ENCODE data around the gene CSNK1G2. TPM values are rescaled to one million over a fixed set of nuclear protein-coding genes. Genes with fewer than 3 reads are reported as not detected.
A peak's percentile ranks its signal among the peaks of the same experiment; 100 is the strongest.

CSNK1G2 gene
- total and polyA plus RNA-seq, 2 of the 13 experiments (the other 11 are each of a cell fraction or from before 2014, with no cell fraction given), result 53.8 to 72.5 TPM

DNA sequence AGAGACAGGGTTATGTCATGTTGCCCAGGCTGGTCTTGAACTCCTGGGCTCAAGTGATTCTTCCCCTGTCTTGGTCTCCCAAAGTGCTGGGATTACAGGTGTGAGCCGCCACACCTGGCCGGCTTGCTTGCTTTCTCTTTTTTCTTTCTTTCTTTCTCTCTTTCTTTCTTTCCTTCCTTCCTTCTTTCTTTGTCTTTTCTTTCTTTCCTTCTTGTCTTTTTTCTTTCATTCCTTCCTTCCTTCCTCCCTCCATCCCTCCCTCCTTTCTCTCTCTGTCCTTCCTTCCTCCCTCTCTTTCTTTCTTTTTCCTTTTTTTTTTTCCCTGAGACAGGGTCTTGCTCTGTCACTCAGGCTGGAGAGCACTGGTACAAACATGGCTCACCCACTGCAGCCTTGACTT lies 81.3 kb downstream of the CSNK1G2 start:
- TF ChIP-seq SNAI1 (CRISPR knock-in tag; IDR thresholded peaks at IDR 0.05; ENCODE audit: borderline replicate concordance), result no peak
- TF ChIP-seq, protein P1, sequence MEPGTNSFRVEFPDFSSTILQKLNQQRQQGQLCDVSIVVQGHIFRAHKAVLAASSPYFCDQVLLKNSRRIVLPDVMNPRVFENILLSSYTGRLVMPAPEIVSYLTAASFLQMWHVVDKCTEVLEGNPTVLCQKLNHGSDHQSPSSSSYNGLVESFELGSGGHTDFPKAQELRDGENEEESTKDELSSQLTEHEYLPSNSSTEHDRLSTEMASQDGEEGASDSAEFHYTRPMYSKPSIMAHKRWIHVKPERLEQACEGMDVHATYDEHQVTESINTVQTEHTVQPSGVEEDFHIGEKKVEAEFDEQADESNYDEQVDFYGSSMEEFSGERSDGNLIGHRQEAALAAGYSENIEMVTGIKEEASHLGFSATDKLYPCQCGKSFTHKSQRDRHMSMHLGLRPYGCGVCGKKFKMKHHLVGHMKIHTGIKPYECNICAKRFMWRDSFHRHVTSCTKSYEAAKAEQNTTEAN (CRISPR knock-in tag; conservative IDR thresholded peaks at IDR 0.05), result no peak
- TF ChIP-seq PITX1 (CRISPR knock-in tag; IDR thresholded peaks at IDR 0.05), result no peak
- TF ChIP-seq NPAS2 (CRISPR knock-in tag; IDR thresholded peaks at IDR 0.05; ENCODE audit: borderline replicate concordance), result no peak
- no peak for TF ChIP-seq KDM6A (CRISPR knock-in tag; IDR thresholded peaks at IDR 0.05; ENCODE audit: low read depth)
- no peak for TF ChIP-seq ZNF253 (CRISPR knock-in tag; IDR thresholded peaks at IDR 0.05; ENCODE audit: borderline replicate concordance)
- no peak overlapping the region for H3K9ac ChIP-seq (ENCODE audit: insufficient read depth, low read depth, low read length)
- H3K4me2 ChIP-seq (ENCODE audit: low read depth, low read length), result no peak overlapping the region
- H2AFZ ChIP-seq (ENCODE audit: low read length), result no peak overlapping the region
- intact Hi-C loops (cut with micrococcal nuclease; ENCODE audit: unreplicated experiment) (no loop called here), in situ Hi-C loops (cut with HindIII; ENCODE audit: extremely low pct_ligation_motif_present, low pct_unique_long_range_greater_than_20kb) (loop anchor here (5.0 kb wide), 1 partner anchor 40 kb away; no protein-coding TSS in a partner anchor)
- peaks cover 4% of the 10 kb centered on the region for H3K9me3 ChIP-seq (ENCODE audit: low read length)
- H3K27me3 ChIP-seq (ENCODE audit: control insufficient read depth in 1 of 2, insufficient read depth in 2 of 2, low read length in 2 of 2), result no peaks in the 10 kb centered on the region
- H3K36me3 ChIP-seq (replicated peaks in 1 of 2; ENCODE audit: control insufficient read depth in 1 of 2, insufficient read depth in 2 of 2, low read length in 2 of 2), result no peaks in the 10 kb centered on the region
- no peak for FAIRE-seq
- H3K79me2 ChIP-seq (ENCODE audit: insufficient read depth, low read length), result no peaks in the 10 kb centered on the region
- H3K27ac ChIP-seq (ENCODE audit: extremely low read length, insufficient read depth, low read length), result no peak overlapping the region
- WGBS (ENCODE audit: low lambda C conversion rate), result 82% methylated on average over 2 of the region's 2 CpGs
- no peaks in the 10 kb centered on the region for H4K20me1 ChIP-seq (ENCODE audit: insufficient read depth, low read length)
- ChIA-PET CTCF (ENCODE audit: low intra/inter-chr PET ratio, low total read pairs) (no interaction called here), POLR2A (no interaction called here)
- ATAC-seq, result no peak
- H3K4me3 ChIP-seq (replicated peaks in 1 of 3; ENCODE audit: insufficient read depth in 1 of 3, low read depth in 2 of 3, low read length in 3 of 3), result no peak overlapping the region
- BruUV-seq (replicated peaks), result no TSS peak
- DNase-seq (ENCODE audit: low spot score), result no peak
- peaks cover 14% of the 10 kb centered on the region for H3K4me1 ChIP-seq (ENCODE audit: insufficient read depth, low read length)

DNA sequence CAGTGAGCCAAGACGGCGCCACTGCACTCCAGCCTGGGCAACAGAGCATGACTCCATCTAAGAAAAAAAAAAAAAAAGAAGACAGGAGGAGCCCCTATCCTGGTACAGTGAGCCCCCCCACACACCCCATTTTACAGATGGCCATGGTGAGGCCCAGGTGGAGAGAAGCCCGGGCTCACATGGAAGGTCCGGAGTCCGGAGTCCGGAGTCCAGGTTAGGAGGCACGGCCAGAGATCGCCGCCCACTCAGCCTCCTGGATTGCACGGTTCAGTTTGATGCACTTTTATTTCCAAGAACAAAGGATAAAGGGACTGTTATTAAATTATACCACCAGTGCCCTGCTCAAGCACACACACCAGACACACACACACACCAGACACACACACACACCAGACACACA lies 85.8 kb downstream of the CSNK1G2 start:
- 28% methylated on average over 5 of the region's 10 CpGs for WGBS (ENCODE audit: low lambda C conversion rate)
- intact Hi-C loops (cut with micrococcal nuclease; ENCODE audit: unreplicated experiment), result no loop called here
- DNase-seq (ENCODE audit: low spot score), result no peak
- Histone ChIP-seq H3K27ac (ENCODE audit: extremely low read length, insufficient read depth, low read length) (no peak overlapping the region), H3K27me3 (ENCODE audit: control insufficient read depth in 1 of 2, insufficient read depth in 2 of 2, low read length in 2 of 2) (no peaks in the 10 kb centered on the region; a peak in 1 of 5 replicates), H2AFZ (ENCODE audit: low read length) (no peak overlapping the region), H3K4me2 (ENCODE audit: low read depth, low read length) (no peak overlapping the region), H4K20me1 (ENCODE audit: insufficient read depth, low read length) (no peaks in the 10 kb centered on the region), H3K9me3 (ENCODE audit: low read length) (peaks cover 4% of the 10 kb centered on the region), H3K4me3 (replicated peaks in 1 of 3; ENCODE audit: insufficient read depth in 1 of 3, low read depth in 2 of 3, low read length in 3 of 3) (no peak overlapping the region), H3K9ac (ENCODE audit: insufficient read depth, low read depth, low read length) (no peak overlapping the region), H3K79me2 (ENCODE audit: insufficient read depth, low read length) (no peaks in the 10 kb centered on the region), H3K36me3 (replicated peaks in 1 of 2; ENCODE audit: control insufficient read depth in 1 of 2, insufficient read depth in 2 of 2, low read length in 2 of 2) (no peaks in the 10 kb centered on the region), H3K4me1 (ENCODE audit: insufficient read depth, low read length) (peaks cover 17% of the 10 kb centered on the region)
- in situ Hi-C loops (cut with HindIII; ENCODE audit: extremely low pct_ligation_motif_present, low pct_unique_long_range_greater_than_20kb), result no loop called here
- no TSS peak for BruUV-seq (replicated peaks)
- peak; percentile 28; the same call in 1 of the 3 replicates for ATAC-seq
- ChIA-PET POLR2A (interaction anchor here (0.9 kb wide), 1 partner anchor 34 kb away, joined by 3 read pairs; no protein-coding TSS in a partner anchor), CTCF (ENCODE audit: low intra/inter-chr PET ratio, low total read pairs) (no interaction called here)
- no peak for FAIRE-seq
- TF ChIP-seq, protein P2, sequence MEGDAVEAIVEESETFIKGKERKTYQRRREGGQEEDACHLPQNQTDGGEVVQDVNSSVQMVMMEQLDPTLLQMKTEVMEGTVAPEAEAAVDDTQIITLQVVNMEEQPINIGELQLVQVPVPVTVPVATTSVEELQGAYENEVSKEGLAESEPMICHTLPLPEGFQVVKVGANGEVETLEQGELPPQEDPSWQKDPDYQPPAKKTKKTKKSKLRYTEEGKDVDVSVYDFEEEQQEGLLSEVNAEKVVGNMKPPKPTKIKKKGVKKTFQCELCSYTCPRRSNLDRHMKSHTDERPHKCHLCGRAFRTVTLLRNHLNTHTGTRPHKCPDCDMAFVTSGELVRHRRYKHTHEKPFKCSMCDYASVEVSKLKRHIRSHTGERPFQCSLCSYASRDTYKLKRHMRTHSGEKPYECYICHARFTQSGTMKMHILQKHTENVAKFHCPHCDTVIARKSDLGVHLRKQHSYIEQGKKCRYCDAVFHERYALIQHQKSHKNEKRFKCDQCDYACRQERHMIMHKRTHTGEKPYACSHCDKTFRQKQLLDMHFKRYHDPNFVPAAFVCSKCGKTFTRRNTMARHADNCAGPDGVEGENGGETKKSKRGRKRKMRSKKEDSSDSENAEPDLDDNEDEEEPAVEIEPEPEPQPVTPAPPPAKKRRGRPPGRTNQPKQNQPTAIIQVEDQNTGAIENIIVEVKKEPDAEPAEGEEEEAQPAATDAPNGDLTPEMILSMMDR (CRISPR knock-in tag; IDR thresholded peaks at IDR 0.05), result no peak
- no peak for TF ChIP-seq SNAPC2 (CRISPR knock-in tag; IDR thresholded peaks at IDR 0.05)
- TF ChIP-seq NFYB (CRISPR knock-in tag; IDR thresholded peaks at IDR 0.05), result no peak
- no peak for TF ChIP-seq RARA (CRISPR knock-in tag; IDR thresholded peaks at IDR 0.05)
- TF ChIP-seq TAF1 (CRISPR knock-in tag; IDR thresholded peaks at IDR 0.05), result no peak
- TF ChIP-seq, protein P3, sequence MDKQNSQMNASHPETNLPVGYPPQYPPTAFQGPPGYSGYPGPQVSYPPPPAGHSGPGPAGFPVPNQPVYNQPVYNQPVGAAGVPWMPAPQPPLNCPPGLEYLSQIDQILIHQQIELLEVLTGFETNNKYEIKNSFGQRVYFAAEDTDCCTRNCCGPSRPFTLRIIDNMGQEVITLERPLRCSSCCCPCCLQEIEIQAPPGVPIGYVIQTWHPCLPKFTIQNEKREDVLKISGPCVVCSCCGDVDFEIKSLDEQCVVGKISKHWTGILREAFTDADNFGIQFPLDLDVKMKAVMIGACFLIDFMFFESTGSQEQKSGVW (CRISPR knock-in tag; IDR thresholded peaks at IDR 0.05; ENCODE audit: borderline replicate concordance), result no peak
- TF ChIP-seq ZFX (CRISPR knock-in tag; IDR thresholded peaks at IDR 0.05; ENCODE audit: low read depth), result no peak
- TF ChIP-seq DNMT3B (CRISPR knock-in tag; conservative IDR thresholded peaks at IDR 0.05), result no peak
- TF ChIP-seq KDM1A (CRISPR knock-in tag; IDR thresholded peaks at IDR 0.05), result peak; percentile 87
- TF ChIP-seq ZFP37 (CRISPR knock-in tag; IDR thresholded peaks at IDR 0.05; ENCODE audit: borderline replicate concordance), result no peak
- no peak for TF ChIP-seq SSRP1 (CRISPR knock-in tag; IDR thresholded peaks at IDR 0.05)
